Astrocyte (in vitro differentiated cells and primary cell): Measurements from ENCODE around the gene TRAF1.

Experiments used
- CTCF ChIP-seq: IDR thresholded peaks from 2 replicates; pipeline ENCODE4 v1.5.1; 2011; ENCODE audit warnings: low read depth, mild to moderate bottlenecking, inconsistent platforms, low read length, moderate library complexity; ENCODE audit not compliant: insufficient read depth
- EZH2 ChIP-seq: IDR thresholded peaks from 2 replicates; pipeline ENCODE4 v1.6.1; 2012; ENCODE audit warnings: mild to moderate bottlenecking, low read length, inconsistent platforms; ENCODE audit not compliant: insufficient read depth

- TF ChIP-seq EZH2 = no peak
- TF ChIP-seq CTCF = no peak
Observed at GRCh38 chr9:120874226-120875194, 52.1 kb downstream of the TRAF1 start.
